Retina (tissue), 1 donor: ENCODE measurements around the gene ZNF827.

Experiments used
- DNase-seq: peaks from one replicate; pipeline ENCODE4 v3.0.0-alpha.2; 2016

The ZNF827 gene

GRCh38 chr4:145823743-145824142 is 114.9 kb downstream of the ZNF827 start:
- DNase-seq: no peak

- no peak for DNase-seq
Measured at GRCh38 chr4:145822581-145822980, 116.0 kb downstream of the ZNF827 start.

GRCh38 chr4:145822181-145822580 is 116.4 kb downstream of the ZNF827 start:
- DNase-seq: no peak

- DNase-seq: no peak
Measured at GRCh38 chr4:145821766-145822165, 116.9 kb downstream of the ZNF827 start.

GRCh38 chr4:145820407-145820806 is 118.2 kb downstream of the ZNF827 start:
- no peak for DNase-seq

GRCh38 chr4:145819853-145820181 is 118.8 kb downstream of the ZNF827 start:
- no peak for DNase-seq

- DNase-seq: no peak
Measured at GRCh38 chr4:145819101-145819852, 119.3 kb downstream of the ZNF827 start.

GRCh38 chr4:145818011-145818410 is 120.6 kb downstream of the ZNF827 start:
- no peak for DNase-seq

GRCh38 chr4:145816091-145816490 is 122.5 kb downstream of the ZNF827 start:
- no peak for DNase-seq

GRCh38 chr4:145815626-145816025 is 123.0 kb downstream of the ZNF827 start:
- DNase-seq: no peak

GRCh38 chr4:145815027-145815612 is 123.5 kb downstream of the ZNF827 start:
- DNase-seq: no peak

GRCh38 chr4:145814246-145814645 is 124.4 kb downstream of the ZNF827 start:
- DNase-seq: no peak

GRCh38 chr4:145812919-145813318 is 125.7 kb downstream of the ZNF827 start:
- no peak for DNase-seq

GRCh38 chr4:145808848-145809512 is 129.6 kb downstream of the ZNF827 start:
- DNase-seq: no peak

- no peak for DNase-seq
Measured at GRCh38 chr4:145808021-145808650, 130.5 kb downstream of the ZNF827 start.

- DNase-seq: no peak
Measured at GRCh38 chr4:145805490-145805889, 133.1 kb downstream of the ZNF827 start.

- no peak for DNase-seq
Measured at GRCh38 chr4:145804116-145804515, 134.5 kb downstream of the ZNF827 start.

GRCh38 chr4:145799223-145799622 is 139.4 kb downstream of the ZNF827 start:
- no peak for DNase-seq

GRCh38 chr4:145797278-145797677 is 141.3 kb downstream of the ZNF827 start:
- no peak for DNase-seq

- DNase-seq: no peak
Measured at GRCh38 chr4:145796346-145796745, 142.3 kb downstream of the ZNF827 start.

GRCh38 chr4:145795521-145795920 is 143.1 kb downstream of the ZNF827 start:
- no peak for DNase-seq

- DNase-seq: no peak
Measured at GRCh38 chr4:145792429-145792828, 146.2 kb downstream of the ZNF827 start.

- DNase-seq: no peak
Measured at GRCh38 chr4:145791988-145792387, 146.6 kb downstream of the ZNF827 start.

GRCh38 chr4:145788755-145789154 is 149.9 kb downstream of the ZNF827 start:
- no peak for DNase-seq
